Fibroblast of lung (primary cell): ENCODE results near the gene XRCC4.

ENCODE experiments used
- CTCF ChIP-seq, 2 donors: IDR thresholded peaks in 1 of 2; conservative IDR thresholded peaks in 1 of 2; 1 replicate in 1 of 2; 2 replicates in 1 of 2; pipeline ENCODE4 v1.5.1; 2011 to 2012; ENCODE audit warnings: low read length in 2 of 2, control low read depth in 1 of 2, inconsistent platforms in 1 of 2, low read depth in 1 of 2, mild to moderate bottlenecking in 1 of 2
- EZH2 ChIP-seq: IDR thresholded peaks from 2 replicates; pipeline ENCODE4 v1.5.1; 2012; ENCODE audit warnings: low read length, control low read depth, mild to moderate bottlenecking; ENCODE audit errors: missing control alignments

GRCh38 chr5:83035373-83036100, 41.8 kb upstream of the XRCC4 start:
- TF ChIP-seq CTCF (conservative IDR thresholded peaks at IDR 0.05 in 1 of 2, IDR thresholded peaks at IDR 0.05 in 1 of 2; ENCODE audit: low read depth in 1 of 2, low read length in 2 of 2), result no peak
- no peak for TF ChIP-seq EZH2
